ENCODE data around the gene YWHAH.

YWHAH gene

DNA sequence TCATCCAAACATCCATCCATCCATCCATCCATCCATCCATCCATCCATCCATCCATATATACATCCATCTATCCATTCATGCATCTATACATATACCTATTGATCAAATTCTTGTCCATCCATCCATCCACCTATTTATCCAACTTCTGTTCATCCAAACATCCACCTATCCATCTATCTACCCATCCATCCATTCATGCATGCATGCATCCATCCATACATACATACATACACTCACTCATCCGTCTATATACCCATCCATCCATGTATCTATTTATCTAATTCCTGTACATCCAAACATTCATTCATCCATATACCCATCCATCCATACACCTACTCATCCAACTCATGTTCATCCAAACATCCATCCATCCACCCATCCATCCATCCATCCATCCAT is 19.3 kb upstream of the YWHAH start:
- TF ChIP-seq, protein P1, sequence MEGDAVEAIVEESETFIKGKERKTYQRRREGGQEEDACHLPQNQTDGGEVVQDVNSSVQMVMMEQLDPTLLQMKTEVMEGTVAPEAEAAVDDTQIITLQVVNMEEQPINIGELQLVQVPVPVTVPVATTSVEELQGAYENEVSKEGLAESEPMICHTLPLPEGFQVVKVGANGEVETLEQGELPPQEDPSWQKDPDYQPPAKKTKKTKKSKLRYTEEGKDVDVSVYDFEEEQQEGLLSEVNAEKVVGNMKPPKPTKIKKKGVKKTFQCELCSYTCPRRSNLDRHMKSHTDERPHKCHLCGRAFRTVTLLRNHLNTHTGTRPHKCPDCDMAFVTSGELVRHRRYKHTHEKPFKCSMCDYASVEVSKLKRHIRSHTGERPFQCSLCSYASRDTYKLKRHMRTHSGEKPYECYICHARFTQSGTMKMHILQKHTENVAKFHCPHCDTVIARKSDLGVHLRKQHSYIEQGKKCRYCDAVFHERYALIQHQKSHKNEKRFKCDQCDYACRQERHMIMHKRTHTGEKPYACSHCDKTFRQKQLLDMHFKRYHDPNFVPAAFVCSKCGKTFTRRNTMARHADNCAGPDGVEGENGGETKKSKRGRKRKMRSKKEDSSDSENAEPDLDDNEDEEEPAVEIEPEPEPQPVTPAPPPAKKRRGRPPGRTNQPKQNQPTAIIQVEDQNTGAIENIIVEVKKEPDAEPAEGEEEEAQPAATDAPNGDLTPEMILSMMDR (IDR thresholded peaks at IDR 0.05; ENCODE audit: low read depth, low read length), result no peak
- TF ChIP-seq EZH2phosphoT487 (IDR thresholded peaks at IDR 0.05; ENCODE audit: low read depth), result no peak
- Histone ChIP-seq H3K27ac (ENCODE audit: low read length) (no peak overlapping the region), H2AFZ (ENCODE audit: low read depth, low read length) (no peak overlapping the region), H3K9ac (ENCODE audit: low read length) (no peak overlapping the region), H3K27me3 (ENCODE audit: low read depth, low read length) (peaks cover 25% of the 10 kb centered on the region), H3K36me3 (replicated peaks; ENCODE audit: low read depth, low read length) (no peaks in the 10 kb centered on the region), H3K9me3 (ENCODE audit: insufficient read depth, low read length) (no peaks in the 10 kb centered on the region), H3K79me2 (ENCODE audit: low read length) (no peaks in the 10 kb centered on the region), H3K4me1 (ENCODE audit: low read length) (peaks cover 19% of the 10 kb centered on the region), H3K4me3 (ENCODE audit: low read length) (no peak overlapping the region), H3K4me2 (ENCODE audit: low read length) (no peak overlapping the region), H4K20me1 (ENCODE audit: insufficient read depth, low read length) (no peaks in the 10 kb centered on the region)

DNA sequence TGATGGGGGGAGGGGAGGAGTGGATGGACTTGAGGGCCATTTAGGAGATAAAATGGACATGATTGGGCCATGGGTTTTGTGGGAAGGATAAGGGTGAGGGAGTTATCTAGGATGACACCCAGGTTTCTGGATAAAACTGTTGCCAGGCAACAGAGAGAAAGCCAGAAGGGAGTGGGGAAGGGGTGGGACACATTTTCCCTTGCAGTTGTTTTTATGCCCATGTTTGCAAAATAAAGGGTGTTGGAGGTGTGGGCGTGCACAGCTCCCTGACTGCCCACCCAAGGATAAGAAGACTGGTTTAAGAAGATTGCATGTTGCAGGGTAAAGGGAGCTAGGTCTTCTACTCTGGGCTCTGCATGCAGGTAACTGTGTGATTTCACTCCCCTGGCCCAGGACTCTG is 18.3 kb upstream of the YWHAH start:
- H3K36me3 ChIP-seq (replicated peaks; ENCODE audit: low read depth, low read length), result no peaks in the 10 kb centered on the region
- no peak overlapping the region for H2AFZ ChIP-seq (ENCODE audit: low read depth, low read length)
- no peak overlapping the region for H3K27ac ChIP-seq (ENCODE audit: low read length)
- H4K20me1 ChIP-seq (ENCODE audit: insufficient read depth, low read length), result no peaks in the 10 kb centered on the region
- no peaks in the 10 kb centered on the region for H3K79me2 ChIP-seq (ENCODE audit: low read length)
- no peak overlapping the region for H3K4me3 ChIP-seq (ENCODE audit: low read length)
- no peak overlapping the region for H3K4me2 ChIP-seq (ENCODE audit: low read length)
- no peak for TF ChIP-seq EZH2phosphoT487 (IDR thresholded peaks at IDR 0.05; ENCODE audit: low read depth)
- TF ChIP-seq, protein P1 (IDR thresholded peaks at IDR 0.05; ENCODE audit: low read depth, low read length), result no peak
- peaks cover 19% of the 10 kb centered on the region for H3K4me1 ChIP-seq (ENCODE audit: low read length)
- H3K9me3 ChIP-seq (ENCODE audit: insufficient read depth, low read length), result no peaks in the 10 kb centered on the region
- H3K27me3 ChIP-seq (ENCODE audit: low read depth, low read length), result peaks cover 25% of the 10 kb centered on the region
- H3K9ac ChIP-seq (ENCODE audit: low read length), result no peak overlapping the region

DNA sequence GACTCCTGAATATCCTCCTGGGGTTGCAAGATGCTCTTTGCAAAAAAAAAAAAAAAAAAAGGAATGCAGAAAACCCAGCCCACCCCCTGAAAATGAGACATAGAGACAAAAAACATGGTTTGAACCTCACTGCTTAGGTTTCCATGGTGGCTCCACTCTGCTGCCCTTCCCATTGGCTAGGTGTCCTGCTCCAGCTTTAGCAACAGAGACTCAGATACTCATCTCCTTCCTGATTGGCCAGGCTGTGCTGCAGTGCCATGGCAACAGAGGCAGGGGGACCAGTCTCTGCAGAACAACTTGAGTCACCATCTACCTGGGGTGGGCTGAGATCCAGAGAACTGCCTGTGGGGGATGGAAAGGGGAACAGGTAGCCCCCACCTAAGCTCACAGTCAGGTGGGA is 17.4 kb upstream of the YWHAH start:
- Histone ChIP-seq H2AFZ (ENCODE audit: low read depth, low read length) (no peak overlapping the region), H3K4me2 (ENCODE audit: low read length) (no peak overlapping the region), H3K27me3 (ENCODE audit: low read depth, low read length) (peaks cover 25% of the 10 kb centered on the region), H3K36me3 (replicated peaks; ENCODE audit: low read depth, low read length) (no peaks in the 10 kb centered on the region), H3K4me1 (ENCODE audit: low read length) (peaks cover 19% of the 10 kb centered on the region), H3K27ac (ENCODE audit: low read length) (no peak overlapping the region), H3K9ac (ENCODE audit: low read length) (no peak overlapping the region), H3K9me3 (ENCODE audit: insufficient read depth, low read length) (no peaks in the 10 kb centered on the region), H3K79me2 (ENCODE audit: low read length) (no peaks in the 10 kb centered on the region), H4K20me1 (ENCODE audit: insufficient read depth, low read length) (no peaks in the 10 kb centered on the region), H3K4me3 (ENCODE audit: low read length) (no peak overlapping the region)
- TF ChIP-seq, protein P1 (IDR thresholded peaks at IDR 0.05; ENCODE audit: low read depth, low read length), result no peak
- TF ChIP-seq EZH2phosphoT487 (IDR thresholded peaks at IDR 0.05; ENCODE audit: low read depth), result no peak

DNA sequence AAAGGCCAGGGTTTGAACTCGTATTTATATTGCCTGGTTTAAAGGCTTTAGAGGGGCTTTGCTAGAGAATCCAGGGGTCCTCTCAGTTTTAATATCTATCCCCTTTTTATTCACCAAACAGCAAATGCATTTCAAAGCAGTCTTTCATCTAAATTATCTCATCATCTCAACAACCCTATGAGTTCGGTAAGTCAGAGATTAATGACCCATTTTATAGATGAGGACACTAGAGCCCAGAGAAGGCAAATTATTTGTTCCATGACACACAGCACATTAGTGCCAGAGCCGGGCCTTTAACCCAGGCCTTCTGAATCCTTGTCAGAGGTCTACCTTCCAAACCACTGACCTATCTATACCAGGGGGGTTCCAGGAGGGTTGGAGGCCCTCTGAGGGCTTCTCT is 16.8 kb upstream of the YWHAH start:
- Histone ChIP-seq H3K27ac (ENCODE audit: low read length) (no peak overlapping the region), H3K36me3 (replicated peaks; ENCODE audit: low read depth, low read length) (no peaks in the 10 kb centered on the region), H3K4me1 (ENCODE audit: low read length) (peaks cover 15% of the 10 kb centered on the region), H3K79me2 (ENCODE audit: low read length) (no peaks in the 10 kb centered on the region), H3K9ac (ENCODE audit: low read length) (no peak overlapping the region), H4K20me1 (ENCODE audit: insufficient read depth, low read length) (no peaks in the 10 kb centered on the region), H3K27me3 (ENCODE audit: low read depth, low read length) (peaks cover 25% of the 10 kb centered on the region), H3K4me3 (ENCODE audit: low read length) (no peak overlapping the region), H3K9me3 (ENCODE audit: insufficient read depth, low read length) (no peaks in the 10 kb centered on the region), H2AFZ (ENCODE audit: low read depth, low read length) (no peak overlapping the region), H3K4me2 (ENCODE audit: low read length) (no peak overlapping the region)
- TF ChIP-seq, protein P1 (IDR thresholded peaks at IDR 0.05; ENCODE audit: low read depth, low read length), result no peak
- TF ChIP-seq EZH2phosphoT487 (IDR thresholded peaks at IDR 0.05; ENCODE audit: low read depth), result no peak
